Colonic mucosa (tissue), 4 donors: ENCODE results near the gene PTPRF. TPM values are rescaled to one million over a fixed set of nuclear protein-coding genes. Genes with fewer than 3 reads are reported as not detected.

Experiments
- DNase-seq: peaks from one replicate; pipeline ENCODE4 v3.0.0-alpha.2; 2020
- H3K27ac ChIP-seq: fragments of 200-600 bp; one replicate; pipeline ENCODE4 v1.8.0; 2021
- H3K27me3 ChIP-seq: fragments of 200-600 bp; one replicate; pipeline ENCODE4 v1.8.0; 2021
- H3K36me3 ChIP-seq: fragments of 200-600 bp; one replicate; pipeline ENCODE4 v1.8.0; 2021
- H3K4me1 ChIP-seq: fragments of 200-600 bp; one replicate; pipeline ENCODE4 v1.8.0; 2021; ENCODE audit warnings: mild to moderate bottlenecking
- H3K4me3 ChIP-seq: fragments of 200-600 bp; one replicate; pipeline ENCODE4 v1.8.0; 2021
- H3K9ac ChIP-seq, 2 donors: one replicate each; pipeline ENCODE4 v1.7.0; 2013; ENCODE audit warnings: control low read depth in 2 of 2, low read depth in 2 of 2, low read length in 2 of 2
- H3K9me3 ChIP-seq: fragments of 200-600 bp; one replicate; pipeline ENCODE4 v1.8.0; 2021
- intact Hi-C: fragments of 100-400 bp; cut with DNase I; formaldehyde crosslinking; loops from one replicate; pipeline ENCODE4 v1.14.1; 2022
- total RNA-seq, 2 donors: library from RNA; stranded (reverse); fragmentation: NEBNext Ultra II Directional in 1 of 2; extraction: Animal tissue kit (Norgen Biotek cat#: 25700) in 1 of 2; gene quantifications; one replicate each; pipeline ENCODE4 v1.2.1, GENCODE V29; 2021
- TF ChIP-seq, protein P1 (sequence below): fragments of 200-600 bp; IDR thresholded peaks from one replicate; pipeline ENCODE4 v1.8.0; 2022; ENCODE audit warnings: antibody characterized with exemption, mild to moderate bottlenecking
- donor health status: healthy.
- donor health status: DM: no; HTN: no; CAD: no.
- donor health status: DM: no; HTN: no; CAD: no.

The PTPRF gene
- total RNA-seq, 2 donors from 2014 or later = 351 to 449 TPM

GRCh38 chr1:43534256-43534655, 3.6 kb downstream of the PTPRF start:
- TF ChIP-seq, protein P1, sequence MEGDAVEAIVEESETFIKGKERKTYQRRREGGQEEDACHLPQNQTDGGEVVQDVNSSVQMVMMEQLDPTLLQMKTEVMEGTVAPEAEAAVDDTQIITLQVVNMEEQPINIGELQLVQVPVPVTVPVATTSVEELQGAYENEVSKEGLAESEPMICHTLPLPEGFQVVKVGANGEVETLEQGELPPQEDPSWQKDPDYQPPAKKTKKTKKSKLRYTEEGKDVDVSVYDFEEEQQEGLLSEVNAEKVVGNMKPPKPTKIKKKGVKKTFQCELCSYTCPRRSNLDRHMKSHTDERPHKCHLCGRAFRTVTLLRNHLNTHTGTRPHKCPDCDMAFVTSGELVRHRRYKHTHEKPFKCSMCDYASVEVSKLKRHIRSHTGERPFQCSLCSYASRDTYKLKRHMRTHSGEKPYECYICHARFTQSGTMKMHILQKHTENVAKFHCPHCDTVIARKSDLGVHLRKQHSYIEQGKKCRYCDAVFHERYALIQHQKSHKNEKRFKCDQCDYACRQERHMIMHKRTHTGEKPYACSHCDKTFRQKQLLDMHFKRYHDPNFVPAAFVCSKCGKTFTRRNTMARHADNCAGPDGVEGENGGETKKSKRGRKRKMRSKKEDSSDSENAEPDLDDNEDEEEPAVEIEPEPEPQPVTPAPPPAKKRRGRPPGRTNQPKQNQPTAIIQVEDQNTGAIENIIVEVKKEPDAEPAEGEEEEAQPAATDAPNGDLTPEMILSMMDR = no peak
- no peak for DNase-seq
- Histone ChIP-seq H3K27me3 (no peaks in the 10 kb centered on the region), H3K27ac (peak overlapping the region; percentile 32), H3K4me1 (peaks cover 6% of the 10 kb centered on the region), H3K9me3 (no peaks in the 10 kb centered on the region), H3K36me3 (no peaks in the 10 kb centered on the region), H3K9ac (peak overlapping the region in 1 of 2 donors; percentile 14), H3K4me3 (no peak overlapping the region)
- intact Hi-C loops = loop anchor here (10.0 kb wide), 1 partner anchor 401 kb away; the partner anchor contains the start of gene ARTN

DNA sequence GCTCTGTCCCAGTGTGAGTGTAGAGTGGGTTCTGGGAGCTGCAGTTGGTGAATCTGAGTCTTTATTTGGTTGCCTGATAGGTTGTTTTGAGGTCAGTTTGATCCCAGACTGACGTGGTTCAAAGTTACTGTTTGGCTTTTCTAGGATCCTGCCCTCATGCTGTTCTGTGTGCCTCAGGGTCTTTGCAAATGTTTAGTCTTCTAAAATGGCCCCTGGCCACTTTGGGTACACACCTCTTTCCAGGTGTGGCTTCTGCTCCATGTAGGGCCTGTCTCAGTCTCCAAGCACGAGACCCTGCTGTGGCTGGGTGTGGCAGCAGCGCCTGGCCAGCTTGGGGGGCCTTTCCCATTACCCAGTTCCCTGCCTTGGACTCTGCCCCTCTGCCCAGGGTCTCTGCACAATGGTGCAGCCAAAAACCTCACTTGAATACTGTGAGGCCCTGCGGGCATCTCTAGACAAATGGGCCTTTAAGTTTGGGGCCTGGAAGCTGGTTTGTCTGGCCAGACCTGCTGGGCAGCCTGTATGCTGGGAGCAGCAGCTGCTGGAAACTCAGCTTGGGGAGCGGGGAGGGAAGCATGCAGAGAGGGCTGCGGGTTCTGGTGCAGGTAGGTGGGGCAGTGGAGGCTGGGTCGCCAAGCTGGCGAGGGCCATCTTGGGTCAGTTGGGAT, 5.6 kb downstream of the PTPRF start:
- H3K9ac ChIP-seq = peak overlapping the region; percentile 16 to 69

DNA sequence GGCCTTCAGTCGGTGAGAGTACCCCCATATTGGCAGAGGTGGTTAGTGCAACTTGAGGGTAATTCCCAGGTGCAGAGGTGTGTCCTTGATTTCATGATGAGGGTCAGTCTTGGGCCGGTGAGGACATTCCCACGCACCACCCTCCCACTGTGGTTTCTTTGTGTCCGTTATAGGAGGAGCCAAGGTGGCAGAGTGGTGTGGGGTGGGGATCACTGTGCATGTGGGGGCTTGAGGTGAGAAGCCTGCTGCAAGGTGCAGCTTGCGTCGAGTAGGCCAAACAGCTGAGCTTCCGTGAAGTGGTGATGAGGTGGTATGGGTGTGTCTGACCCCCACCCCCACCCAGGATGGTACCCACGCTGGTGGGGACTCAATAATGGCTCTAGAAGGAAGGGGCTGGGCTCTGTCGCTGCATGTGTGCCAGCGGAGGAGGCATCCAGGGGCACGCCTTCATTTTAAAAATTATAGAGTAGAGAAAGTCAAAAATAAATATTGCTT, 6.2 kb downstream of the PTPRF start:
- H3K4me3 ChIP-seq = no peak overlapping the region

More for the DNA sequence above, 5.6 kb downstream of the PTPRF start:
- Histone ChIP-seq H3K4me1 (peaks cover 3% of the 10 kb centered on the region), H3K9me3 (no peaks in the 10 kb centered on the region), H3K4me3 (no peak overlapping the region), H3K27ac (peak overlapping the region; percentile 83), H3K36me3 (no peaks in the 10 kb centered on the region), H3K27me3 (no peaks in the 10 kb centered on the region)
- DNase-seq = peak; percentile 69
- intact Hi-C loops = loop anchor here (10.0 kb wide), 1 partner anchor 398 kb away; the partner anchor contains the start of gene ARTN
- TF ChIP-seq, protein P1 = no peak

GRCh38 chr1:43537423-43538142, 6.9 kb downstream of the PTPRF start:
- Histone ChIP-seq H3K9me3 (no peaks in the 10 kb centered on the region), H3K27ac (peak overlapping the region; percentile 83), H3K4me3 (no peak overlapping the region), H3K36me3 (no peaks in the 10 kb centered on the region), H3K9ac (peak overlapping the region in 1 of 2 donors; percentile 69), H3K4me1 (peaks cover 7% of the 10 kb centered on the region), H3K27me3 (no peaks in the 10 kb centered on the region)
- intact Hi-C loops = loop anchor here (10.0 kb wide), 1 partner anchor 397 kb away; the partner anchor contains the start of gene ARTN
- DNase-seq = peak; percentile 69
- TF ChIP-seq, protein P1 = no peak

More for the DNA sequence above, 6.2 kb downstream of the PTPRF start:
- TF ChIP-seq, protein P1 = no peak
- Histone ChIP-seq H3K27ac (peak overlapping the region; percentile 83), H3K4me1 (peaks cover 3% of the 10 kb centered on the region), H3K36me3 (no peaks in the 10 kb centered on the region), H3K9me3 (no peaks in the 10 kb centered on the region), H3K27me3 (no peaks in the 10 kb centered on the region), H3K9ac (peak overlapping the region; percentile 16 to 69)
- intact Hi-C loops = loop anchor here (10.0 kb wide), 1 partner anchor 398 kb away; the partner anchor contains the start of gene ARTN
- DNase-seq = peak; percentile 40

GRCh38 chr1:43538143-43538487, 7.4 kb downstream of the PTPRF start:
- Histone ChIP-seq H3K4me1 (peaks cover 8% of the 10 kb centered on the region), H3K9me3 (no peaks in the 10 kb centered on the region), H3K4me3 (no peak overlapping the region), H3K27me3 (no peaks in the 10 kb centered on the region), H3K36me3 (no peaks in the 10 kb centered on the region), H3K9ac (peak overlapping the region in 1 of 2 donors; percentile 69), H3K27ac (peak overlapping the region; percentile 83)
- intact Hi-C loops = loop anchor here (10.0 kb wide), 1 partner anchor 397 kb away; the partner anchor contains the start of gene ARTN
- TF ChIP-seq, protein P1 = no peak
- DNase-seq = no peak
